Measurements from ENCODE around the gene EHBP1. TPM values are rescaled to one million over a fixed set of nuclear protein-coding genes. Genes with fewer than 3 reads are reported as not detected.

EHBP1 gene
- total RNA-seq, 4 donors from 2014 or later = 11.1 to 19.0 (median 15.4) TPM

DNA sequence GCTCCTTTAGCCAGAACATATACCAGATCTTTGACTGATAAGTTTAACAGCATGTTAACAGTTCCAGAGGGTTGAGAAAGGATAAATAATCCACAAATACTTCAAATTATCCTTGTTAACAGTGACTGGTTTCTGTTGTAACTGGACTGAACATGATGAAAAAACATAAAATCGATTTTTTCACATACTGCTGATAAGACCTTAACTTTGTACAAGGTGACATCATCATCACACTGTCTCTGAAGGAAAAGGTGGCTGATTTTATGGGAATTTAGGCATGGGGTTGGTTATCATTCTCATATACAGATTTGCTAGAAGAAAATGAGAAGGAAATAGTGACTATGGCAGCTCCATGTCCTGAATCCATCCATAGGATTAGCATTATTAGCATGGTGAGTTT is 381.2 kb downstream of the EHBP1 start:
- no peak overlapping the region for H3K4me3 ChIP-seq
- no peak for TF ChIP-seq POLR2A (IDR thresholded peaks at IDR 0.05)
- TF ChIP-seq, protein P1, sequence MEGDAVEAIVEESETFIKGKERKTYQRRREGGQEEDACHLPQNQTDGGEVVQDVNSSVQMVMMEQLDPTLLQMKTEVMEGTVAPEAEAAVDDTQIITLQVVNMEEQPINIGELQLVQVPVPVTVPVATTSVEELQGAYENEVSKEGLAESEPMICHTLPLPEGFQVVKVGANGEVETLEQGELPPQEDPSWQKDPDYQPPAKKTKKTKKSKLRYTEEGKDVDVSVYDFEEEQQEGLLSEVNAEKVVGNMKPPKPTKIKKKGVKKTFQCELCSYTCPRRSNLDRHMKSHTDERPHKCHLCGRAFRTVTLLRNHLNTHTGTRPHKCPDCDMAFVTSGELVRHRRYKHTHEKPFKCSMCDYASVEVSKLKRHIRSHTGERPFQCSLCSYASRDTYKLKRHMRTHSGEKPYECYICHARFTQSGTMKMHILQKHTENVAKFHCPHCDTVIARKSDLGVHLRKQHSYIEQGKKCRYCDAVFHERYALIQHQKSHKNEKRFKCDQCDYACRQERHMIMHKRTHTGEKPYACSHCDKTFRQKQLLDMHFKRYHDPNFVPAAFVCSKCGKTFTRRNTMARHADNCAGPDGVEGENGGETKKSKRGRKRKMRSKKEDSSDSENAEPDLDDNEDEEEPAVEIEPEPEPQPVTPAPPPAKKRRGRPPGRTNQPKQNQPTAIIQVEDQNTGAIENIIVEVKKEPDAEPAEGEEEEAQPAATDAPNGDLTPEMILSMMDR (IDR thresholded peaks at IDR 0.05 in 4 of 5, conservative IDR thresholded peaks at IDR 0.05 in 1 of 5) = no peak
- intact Hi-C loops (cut with DNase I; ENCODE audit: low total_unique reads) = no loop called here
- no peaks in the 10 kb centered on the region for H3K4me1 ChIP-seq
- no peaks in the 10 kb centered on the region for H3K27me3 ChIP-seq
- in situ Hi-C loops (cut with MboI; ENCODE audit: low sequenced_read_pairs in 4 of 4) = no loop called here
- no peak overlapping the region for H3K27ac ChIP-seq
- ATAC-seq (no peak), DNase-seq (no peak)
- no peaks in the 10 kb centered on the region for H3K36me3 ChIP-seq
- no peaks in the 10 kb centered on the region for H3K9me3 ChIP-seq

DNA sequence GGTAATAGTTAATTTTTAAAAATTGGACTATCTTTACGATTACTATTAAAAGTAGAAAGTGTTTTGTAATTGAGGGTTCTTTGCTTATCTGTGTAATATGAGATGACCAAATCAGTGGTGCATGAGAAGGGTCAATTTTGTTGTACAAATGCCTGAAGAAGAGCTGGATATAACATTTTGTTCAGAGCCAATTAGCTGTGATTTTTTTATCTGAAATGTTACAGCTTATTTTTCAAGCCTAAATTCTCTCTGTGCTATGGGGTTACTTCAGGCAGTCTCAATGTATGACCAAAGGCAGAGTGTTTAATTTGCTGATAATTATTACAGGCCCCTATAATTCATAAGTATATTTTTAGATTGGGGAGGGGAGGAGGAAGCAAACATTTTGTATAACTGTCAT is 386.9 kb downstream of the EHBP1 start:
- ATAC-seq (no peak), DNase-seq (no peak)
- Histone ChIP-seq H3K4me3 (no peak overlapping the region), H3K27ac (no peak overlapping the region), H3K27me3 (no peaks in the 10 kb centered on the region), H3K36me3 (no peaks in the 10 kb centered on the region), H3K4me1 (no peaks in the 10 kb centered on the region), H3K9me3 (no peaks in the 10 kb centered on the region)
- TF ChIP-seq, protein P1 (IDR thresholded peaks at IDR 0.05 in 4 of 5, conservative IDR thresholded peaks at IDR 0.05 in 1 of 5) = no peak
- no peak for TF ChIP-seq POLR2A (IDR thresholded peaks at IDR 0.05)
- intact Hi-C loops (cut with DNase I; ENCODE audit: low total_unique reads) = no loop called here
- in situ Hi-C loops (cut with MboI; ENCODE audit: low sequenced_read_pairs in 4 of 4) = no loop called here

DNA sequence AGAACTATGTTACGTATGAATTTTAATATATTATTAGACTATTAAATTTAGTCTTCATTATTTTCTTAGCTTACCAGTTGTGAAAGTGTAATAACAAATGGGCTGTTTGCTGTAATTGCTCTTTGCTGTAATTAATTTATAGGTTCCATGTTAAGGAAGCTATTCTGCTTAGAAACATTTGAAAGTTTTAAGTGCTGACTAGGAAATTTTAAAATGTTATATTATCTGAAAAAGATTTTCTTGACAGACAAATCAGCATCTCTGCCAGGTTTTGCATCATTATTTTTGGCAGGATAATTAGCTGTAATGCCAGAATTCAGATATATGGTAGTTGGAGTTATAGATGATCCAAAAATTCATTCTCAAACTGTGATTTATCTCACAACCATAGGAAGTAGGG is 387.3 kb downstream of the EHBP1 start:
- no peaks in the 10 kb centered on the region for H3K9me3 ChIP-seq

DNA sequence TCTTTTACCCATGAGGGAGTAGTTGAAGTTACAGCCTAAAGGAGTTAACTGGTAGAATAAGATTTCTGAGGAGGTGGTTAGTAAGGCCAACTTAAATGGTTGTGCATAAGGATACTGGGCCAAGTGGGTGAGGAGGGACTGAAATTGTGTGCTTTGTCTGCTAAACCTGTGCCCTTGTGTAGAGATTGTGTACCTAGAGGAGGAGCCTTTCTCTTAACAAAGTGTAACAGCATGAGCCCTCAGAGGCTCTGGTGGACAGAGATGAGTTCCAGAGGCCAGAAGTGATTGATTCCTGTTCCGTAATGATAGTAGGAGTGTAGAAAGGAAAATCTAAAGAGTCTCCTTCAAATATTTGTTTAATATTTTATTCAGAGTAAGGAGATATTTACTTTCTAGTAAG is 388.0 kb downstream of the EHBP1 start:
- ATAC-seq (no peak), DNase-seq (no peak)
- TF ChIP-seq, protein P1 (IDR thresholded peaks at IDR 0.05 in 4 of 5, conservative IDR thresholded peaks at IDR 0.05 in 1 of 5) = no peak
- TF ChIP-seq POLR2A (IDR thresholded peaks at IDR 0.05) = no peak
- Histone ChIP-seq H3K27me3 (no peaks in the 10 kb centered on the region), H3K4me3 (no peak overlapping the region), H3K36me3 (no peaks in the 10 kb centered on the region), H3K9me3 (no peaks in the 10 kb centered on the region), H3K27ac (no peak overlapping the region), H3K4me1 (no peaks in the 10 kb centered on the region)
- intact Hi-C loops (cut with DNase I; ENCODE audit: low total_unique reads) (no loop called here), in situ Hi-C loops (cut with MboI; ENCODE audit: low sequenced_read_pairs in 4 of 4) (no loop called here)

More for the DNA sequence above, 387.3 kb downstream of the EHBP1 start:
- Histone ChIP-seq H3K36me3 (no peaks in the 10 kb centered on the region), H3K4me1 (no peaks in the 10 kb centered on the region), H3K27me3 (no peaks in the 10 kb centered on the region), H3K27ac (no peak overlapping the region), H3K4me3 (no peak overlapping the region)
- no peak for ATAC-seq
- TF ChIP-seq POLR2A (IDR thresholded peaks at IDR 0.05) = no peak
- TF ChIP-seq, protein P1 (IDR thresholded peaks at IDR 0.05 in 4 of 5, conservative IDR thresholded peaks at IDR 0.05 in 1 of 5) = no peak
- in situ Hi-C loops (cut with MboI; ENCODE audit: low sequenced_read_pairs in 4 of 4) = no loop called here
- no peak for DNase-seq
- intact Hi-C loops (cut with DNase I; ENCODE audit: low total_unique reads) = no loop called here

Other genes starting within 250 kb of the EHBP1 start
- gene TMEM17, start 199.5 kb upstream of the EHBP1 start, total RNA-seq = 1 to 10 TPM in 1 of 4 donors, under 1 TPM in 3; 0.15 to 1.8 (median 0.51) TPM

Measured in gastrocnemius medialis (tissue), 4 donors.